Measurements from ENCODE around the gene LRPAP1.

DNA sequence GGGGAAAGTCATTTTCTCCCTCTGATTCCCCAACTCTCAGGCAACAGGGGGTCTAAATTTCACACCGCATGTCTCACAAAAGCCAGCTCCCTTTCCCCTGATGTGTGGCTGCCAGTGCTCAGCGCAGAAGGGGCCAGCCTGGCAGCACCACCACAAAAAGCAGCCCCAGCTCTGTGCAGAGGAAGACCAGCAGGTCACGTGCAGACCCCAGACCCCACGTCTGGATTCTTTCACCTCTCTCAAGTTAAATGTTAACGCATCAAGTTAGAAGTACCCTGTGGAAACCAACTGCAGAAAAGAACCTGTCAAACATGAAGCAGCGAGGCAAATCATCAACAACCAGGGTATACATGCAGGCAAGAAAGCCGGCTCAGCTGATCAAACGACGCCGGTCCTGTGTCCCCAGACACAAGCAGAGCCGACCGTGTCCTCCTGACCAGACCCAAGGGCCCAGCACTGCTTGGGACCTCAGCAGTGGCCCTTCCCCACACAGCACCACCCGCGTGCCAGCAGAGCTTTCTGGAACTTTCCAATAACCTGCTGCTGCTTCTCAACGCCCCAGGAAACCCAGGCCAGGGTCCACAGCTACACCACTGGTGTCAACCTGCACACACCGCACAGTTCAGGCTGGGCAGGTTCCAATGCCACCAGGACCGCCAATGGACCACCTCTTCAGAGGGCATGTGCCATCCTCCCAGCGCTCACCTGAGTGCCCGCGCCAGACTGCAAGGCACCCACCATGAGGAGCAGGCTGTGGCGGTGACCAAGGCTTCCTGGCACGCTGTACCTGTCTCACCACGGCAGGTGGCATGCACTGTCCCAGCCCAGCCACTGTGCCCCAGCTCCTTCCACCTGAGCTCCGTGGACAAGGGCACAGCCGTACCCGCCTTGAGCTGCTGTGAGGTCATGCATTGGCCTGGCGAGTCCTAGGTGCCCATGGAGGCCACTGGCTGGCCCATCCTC lies 4.0 kb downstream of the LRPAP1 start:
- TF ChIP-seq YY1 (IDR thresholded peaks at IDR 0.05; ENCODE audit: insufficient read depth, insufficient read length) = no peak
- TF ChIP-seq ZNF274 (IDR thresholded peaks at IDR 0.05; ENCODE audit: low read depth, low read length) = no peak

Data from NT2/D1 (cell line).